GM19043 (cell line): Measurements from ENCODE around the gene TAX1BP1.
"Not testable (repeated sequence)": the region's sequence is repeated elsewhere in the genome, so short reads cannot be mapped to it uniquely, and the experiment has no call there.

ENCODE experiments used
- ATAC-seq: cut with Tn5 transposase; IDR thresholded peaks from one replicate; pipeline ENCODE4 v1.9.1; 2021; ENCODE audit warnings: low read depth; ENCODE audit not compliant: unreplicated experiment

Gene TAX1BP1

DNA sequence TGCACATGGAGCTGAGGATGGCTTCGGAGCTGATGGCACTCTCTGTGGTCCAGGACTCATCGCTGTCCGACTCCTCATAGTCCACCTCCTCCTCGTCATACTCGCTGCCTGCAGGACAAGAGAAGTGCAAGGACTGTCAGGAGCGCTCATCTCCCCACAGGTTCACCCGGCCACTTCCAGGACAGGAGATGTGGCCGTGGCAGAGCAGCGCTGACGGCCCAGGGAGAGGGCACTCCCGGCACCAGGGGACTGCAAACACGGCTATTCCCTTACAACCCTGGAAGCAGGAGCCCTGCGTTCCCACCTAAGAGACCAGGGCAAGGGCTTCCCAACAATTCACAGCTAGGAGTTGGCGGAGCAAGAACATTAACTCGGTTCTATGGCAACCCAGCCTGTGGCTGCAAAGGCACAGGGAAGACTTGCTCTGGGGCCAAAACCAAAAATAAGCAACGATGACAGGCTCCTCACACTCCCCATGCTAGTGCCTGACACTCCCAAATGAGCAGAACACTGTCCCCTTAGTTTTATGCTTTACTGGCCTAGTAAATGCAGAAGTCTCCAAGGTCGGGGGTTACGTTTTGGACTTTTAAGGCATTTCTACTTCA is 100.9 kb downstream of the TAX1BP1 start:
- no peak for ATAC-seq

GRCh38 chr7:27842094-27842692 is 102.2 kb downstream of the TAX1BP1 start:
- ATAC-seq = no peak

DNA sequence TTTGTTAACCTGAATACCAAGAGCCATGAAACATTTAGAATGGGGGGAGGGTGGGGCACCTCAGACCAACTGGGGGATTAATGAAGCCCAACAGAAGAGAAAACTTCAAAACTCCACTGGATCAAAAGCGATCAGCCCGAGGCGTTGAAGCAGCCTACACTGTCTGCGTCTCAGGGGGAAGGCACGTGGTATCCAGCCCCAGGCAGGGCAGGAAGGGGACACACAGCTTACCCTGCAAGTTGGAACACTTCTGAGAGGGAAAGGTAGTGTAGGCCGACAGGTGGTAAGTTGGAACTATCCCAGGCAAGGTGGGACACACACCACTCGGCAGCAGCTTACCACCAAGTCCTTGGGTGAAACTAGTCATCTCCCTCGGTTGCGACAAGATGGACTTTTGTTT is 102.9 kb downstream of the TAX1BP1 start:
- no peak for ATAC-seq

DNA sequence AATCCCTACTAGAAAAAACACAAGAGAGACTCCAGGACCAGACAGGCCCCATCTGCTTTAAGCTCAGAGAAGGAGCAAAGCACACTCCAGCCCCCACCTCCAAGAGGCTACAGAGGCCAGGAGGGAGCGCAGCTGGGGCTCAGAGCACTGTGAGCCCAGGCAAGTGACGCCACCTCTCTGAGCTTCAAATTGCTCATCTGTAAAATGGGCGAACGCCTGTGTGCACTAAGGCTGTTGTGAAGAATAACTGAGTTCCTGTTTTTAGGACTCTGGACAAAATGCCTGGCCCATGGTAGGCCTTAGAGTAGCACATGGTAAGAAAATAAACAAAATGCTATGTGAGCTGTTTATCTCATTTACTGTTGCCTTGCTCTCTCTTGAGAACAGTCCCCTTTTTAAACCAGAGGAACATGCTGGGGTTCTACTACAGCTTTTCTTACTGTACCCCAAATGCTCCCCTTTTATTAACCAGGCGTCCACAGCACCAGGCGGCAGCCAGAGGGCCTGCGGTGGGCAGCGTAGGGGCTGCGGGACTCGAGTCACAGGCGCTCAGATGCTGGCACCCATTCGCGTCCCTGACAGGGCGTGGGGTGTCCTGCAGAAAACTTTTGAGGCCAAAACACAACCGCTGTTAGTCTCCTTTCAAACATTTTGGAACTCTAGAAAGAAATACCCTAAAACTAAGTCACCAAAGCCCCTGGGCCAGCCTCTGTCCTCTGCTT is 103.8 kb downstream of the TAX1BP1 start:
- ATAC-seq = no peak

DNA sequence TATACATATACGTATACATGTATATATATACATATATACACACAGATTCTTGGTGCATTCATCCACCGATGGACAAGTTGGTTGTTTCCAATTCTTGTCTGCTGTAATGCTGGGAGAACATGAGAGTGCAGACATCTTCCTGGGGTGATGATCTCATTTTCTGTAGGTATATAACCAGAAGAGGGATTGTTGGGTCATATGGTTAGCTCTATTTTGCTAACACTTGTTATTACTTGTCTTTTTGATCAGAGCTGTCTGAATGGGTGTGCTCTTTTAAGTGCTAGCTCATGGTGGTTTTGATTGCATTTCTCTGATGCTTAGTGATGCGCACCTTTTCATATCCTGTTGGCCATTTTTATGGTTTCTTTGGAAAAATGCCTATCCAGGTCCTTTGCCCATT is 106.4 kb downstream of the TAX1BP1 start:
- ATAC-seq = no peak

GRCh38 chr7:27850531-27850930 is 110.6 kb downstream of the TAX1BP1 start:
- no peak for ATAC-seq

DNA sequence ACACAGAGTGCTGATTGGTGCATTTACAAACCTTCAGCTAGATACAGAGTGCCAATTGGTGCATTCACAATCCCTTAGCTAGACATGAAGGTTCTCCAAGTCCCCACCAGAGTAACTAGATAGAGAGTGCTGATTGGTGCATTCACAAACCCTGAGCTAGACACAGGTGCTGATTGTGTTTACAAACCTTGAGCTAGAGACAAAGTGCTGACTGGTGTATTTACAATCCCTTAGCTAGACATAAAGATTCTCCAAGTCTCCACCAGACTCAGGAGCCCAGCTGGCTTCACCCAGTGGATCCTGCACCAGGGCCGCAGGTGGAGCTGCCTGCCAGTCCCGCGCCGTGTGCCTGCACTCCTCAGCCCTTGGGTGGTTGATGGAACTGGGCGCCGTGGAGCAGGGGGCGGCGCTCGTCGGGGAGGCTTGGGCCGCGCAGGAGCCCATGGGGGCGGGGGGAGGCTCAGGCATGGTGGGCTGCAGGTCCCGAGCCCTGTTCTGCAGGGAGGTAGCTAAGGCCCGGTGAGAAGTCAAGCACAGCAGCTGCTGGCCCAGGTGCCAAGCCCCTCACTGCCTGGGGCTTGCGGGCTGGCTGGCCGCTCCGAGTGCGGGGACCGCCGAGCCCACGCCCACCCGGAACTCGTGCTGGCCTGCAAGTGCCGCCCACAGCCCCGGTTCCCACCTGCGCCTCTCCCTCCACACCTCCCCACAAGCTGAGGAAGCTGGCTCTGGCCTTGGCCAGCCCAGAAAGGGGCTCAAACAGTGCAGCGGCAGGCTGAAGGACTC is 116.9 kb downstream of the TAX1BP1 start:
- not testable (repeated sequence) for ATAC-seq

DNA sequence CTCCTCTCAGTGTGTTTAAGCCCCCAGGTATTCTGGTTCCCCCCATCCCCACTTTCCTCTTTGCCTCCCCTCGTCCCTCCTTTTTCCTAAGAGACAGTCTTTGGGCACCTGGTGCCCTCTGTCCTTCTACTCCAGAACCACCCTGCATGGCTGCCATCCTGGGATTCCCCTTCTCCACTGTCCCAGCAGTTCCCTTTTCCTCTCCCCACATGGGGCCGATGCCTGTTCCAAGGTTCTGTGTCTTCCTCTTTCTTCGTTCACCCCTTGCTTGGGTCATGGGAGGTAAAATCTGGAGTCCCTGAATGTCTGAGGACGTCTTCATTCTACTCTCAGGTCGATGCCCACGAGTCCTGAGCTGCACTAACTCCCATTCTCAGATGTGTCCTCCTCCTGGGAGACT is 120.8 kb downstream of the TAX1BP1 start:
- no peak for ATAC-seq

GRCh38 chr7:27861747-27862146 is 121.8 kb downstream of the TAX1BP1 start:
- no peak for ATAC-seq

DNA sequence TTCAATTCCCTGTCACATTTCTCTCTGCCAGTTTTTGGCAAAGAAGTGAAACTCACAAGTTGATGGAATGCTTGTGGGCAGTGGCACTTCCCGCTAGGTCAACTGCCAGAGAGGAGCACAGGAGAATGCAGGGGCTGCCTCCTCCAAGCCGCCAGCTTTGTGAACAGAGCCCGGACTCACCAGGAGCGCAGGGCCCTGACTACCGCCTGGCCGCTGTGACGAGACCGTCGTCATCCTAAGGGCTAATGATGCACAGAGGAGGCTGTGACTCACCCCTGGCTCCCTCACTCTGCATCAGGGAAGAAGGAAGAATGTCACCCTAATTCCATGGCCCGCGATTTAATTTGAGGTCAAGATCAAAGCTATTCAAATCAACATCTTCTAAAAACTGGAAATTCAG is 123.9 kb downstream of the TAX1BP1 start:
- ATAC-seq = no peak

DNA sequence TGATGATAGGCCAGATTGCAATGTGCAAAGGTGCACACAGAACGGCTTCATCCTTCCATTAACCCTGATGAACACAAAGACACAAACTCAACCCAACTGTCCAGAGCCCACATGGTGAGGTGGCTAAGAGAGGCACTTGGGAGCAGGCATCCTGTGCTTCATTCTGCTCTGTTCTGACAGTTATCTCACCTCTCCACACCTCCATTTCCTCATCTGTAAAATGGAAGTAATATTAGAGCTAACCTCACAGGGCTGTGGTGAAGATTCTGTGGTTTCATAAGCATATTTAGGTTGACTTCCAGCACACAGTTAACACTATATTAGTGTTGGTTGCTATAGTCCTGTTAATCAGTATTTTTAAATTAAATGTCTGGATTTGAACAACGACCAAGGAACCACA is 126.3 kb downstream of the TAX1BP1 start:
- no peak for ATAC-seq

DNA sequence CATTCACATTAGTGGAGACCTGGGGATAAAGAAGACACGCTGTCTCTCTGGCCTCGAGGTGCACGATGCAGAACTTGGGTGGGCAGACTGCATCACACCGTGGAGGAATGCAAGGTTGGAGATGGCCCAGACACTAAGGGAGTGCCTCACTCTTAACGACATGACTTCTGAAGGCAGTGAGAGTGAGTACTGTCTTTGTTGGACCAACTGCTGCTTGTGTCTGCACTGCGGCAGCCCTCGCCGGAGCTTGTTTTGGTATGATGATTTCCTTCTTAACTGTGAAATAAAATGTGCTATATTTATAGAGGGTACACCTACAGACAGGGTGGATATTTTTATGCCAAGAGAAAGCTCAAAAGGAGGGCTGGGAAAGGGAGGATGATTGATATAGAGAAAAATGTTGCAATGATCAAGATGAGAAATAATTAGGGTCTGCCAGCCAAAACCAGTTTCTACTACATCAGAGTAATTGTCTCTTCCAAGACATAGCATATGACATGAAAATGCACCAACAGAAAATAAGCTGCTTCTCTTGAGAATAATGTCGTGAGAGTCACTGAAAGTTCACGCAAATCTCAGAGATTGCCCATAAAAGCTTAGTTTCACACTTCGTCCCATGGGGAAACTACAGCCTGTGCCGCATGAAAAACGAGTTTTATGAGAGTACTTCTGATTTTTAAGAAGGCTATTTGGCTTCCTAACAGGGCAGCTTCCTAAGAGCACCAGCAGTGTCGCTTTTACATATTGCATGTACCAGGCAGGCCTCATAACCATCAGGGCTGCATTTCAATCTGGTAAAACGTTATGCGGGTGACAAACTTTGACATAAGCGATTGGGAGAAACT is 127.1 kb downstream of the TAX1BP1 start:
- no peak for ATAC-seq

GRCh38 chr7:27868131-27868550 is 128.2 kb downstream of the TAX1BP1 start:
- ATAC-seq = no peak

- no peak for ATAC-seq
These were observed 129.1 kb downstream of the TAX1BP1 start for GRCh38 chr7:27869056-27869455.

DNA sequence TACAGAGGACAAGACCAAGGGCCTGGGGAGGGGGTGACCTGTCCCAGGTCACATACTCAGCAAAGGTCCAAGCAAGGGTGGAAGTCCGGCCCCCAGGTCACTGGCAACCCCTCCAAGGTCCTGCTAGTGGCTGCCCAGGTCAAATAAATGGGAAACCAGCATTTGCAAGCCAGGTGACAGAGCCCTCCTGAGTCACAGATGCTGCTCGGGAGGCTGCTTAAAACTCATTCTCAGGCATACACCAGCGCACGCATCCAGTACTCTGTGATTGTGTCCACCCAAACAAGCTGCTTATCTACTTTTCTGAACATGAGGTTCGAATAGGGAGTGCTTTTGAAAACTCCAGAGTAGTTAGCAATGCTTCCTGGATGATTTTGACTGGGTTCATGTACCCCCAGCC is 130.6 kb downstream of the TAX1BP1 start:
- no peak for ATAC-seq

DNA sequence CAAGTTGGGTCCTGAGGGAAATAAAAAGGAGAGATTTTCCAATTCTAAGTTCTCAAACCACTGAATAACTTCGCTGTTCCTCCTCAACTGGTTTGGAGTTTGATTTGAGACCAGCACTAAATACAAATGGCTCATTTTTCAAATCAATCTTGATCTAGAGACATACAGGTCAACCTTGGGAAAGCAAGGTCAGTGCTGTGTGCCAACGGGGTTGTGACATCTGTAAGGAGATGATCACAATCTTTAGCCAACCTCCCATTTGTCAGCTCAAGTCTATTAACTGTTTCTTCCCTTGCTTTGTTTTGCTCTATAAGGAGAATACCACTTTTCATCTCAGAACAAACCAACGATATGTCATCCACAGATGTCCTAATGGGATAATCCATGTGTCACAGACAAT is 131.1 kb downstream of the TAX1BP1 start:
- ATAC-seq = no peak

DNA sequence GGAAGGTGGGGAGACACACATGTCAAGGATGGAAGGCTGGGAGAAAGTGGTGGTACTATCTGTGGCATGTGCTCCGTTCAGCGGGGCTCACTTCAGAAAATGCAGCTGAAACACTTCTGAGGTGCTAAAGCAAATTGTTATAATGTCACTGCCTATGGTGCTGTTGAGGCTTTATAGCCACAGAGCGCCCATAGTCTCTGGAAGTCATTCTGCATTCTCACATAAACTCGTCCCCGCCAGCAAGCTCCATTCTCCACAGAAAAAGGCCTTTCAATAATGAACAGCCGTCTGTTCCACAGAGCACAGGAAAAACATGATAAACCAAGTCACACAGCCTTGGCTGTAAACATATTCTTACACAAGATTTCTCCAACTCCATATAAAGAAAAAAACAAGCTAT is 131.9 kb downstream of the TAX1BP1 start:
- no peak for ATAC-seq

DNA sequence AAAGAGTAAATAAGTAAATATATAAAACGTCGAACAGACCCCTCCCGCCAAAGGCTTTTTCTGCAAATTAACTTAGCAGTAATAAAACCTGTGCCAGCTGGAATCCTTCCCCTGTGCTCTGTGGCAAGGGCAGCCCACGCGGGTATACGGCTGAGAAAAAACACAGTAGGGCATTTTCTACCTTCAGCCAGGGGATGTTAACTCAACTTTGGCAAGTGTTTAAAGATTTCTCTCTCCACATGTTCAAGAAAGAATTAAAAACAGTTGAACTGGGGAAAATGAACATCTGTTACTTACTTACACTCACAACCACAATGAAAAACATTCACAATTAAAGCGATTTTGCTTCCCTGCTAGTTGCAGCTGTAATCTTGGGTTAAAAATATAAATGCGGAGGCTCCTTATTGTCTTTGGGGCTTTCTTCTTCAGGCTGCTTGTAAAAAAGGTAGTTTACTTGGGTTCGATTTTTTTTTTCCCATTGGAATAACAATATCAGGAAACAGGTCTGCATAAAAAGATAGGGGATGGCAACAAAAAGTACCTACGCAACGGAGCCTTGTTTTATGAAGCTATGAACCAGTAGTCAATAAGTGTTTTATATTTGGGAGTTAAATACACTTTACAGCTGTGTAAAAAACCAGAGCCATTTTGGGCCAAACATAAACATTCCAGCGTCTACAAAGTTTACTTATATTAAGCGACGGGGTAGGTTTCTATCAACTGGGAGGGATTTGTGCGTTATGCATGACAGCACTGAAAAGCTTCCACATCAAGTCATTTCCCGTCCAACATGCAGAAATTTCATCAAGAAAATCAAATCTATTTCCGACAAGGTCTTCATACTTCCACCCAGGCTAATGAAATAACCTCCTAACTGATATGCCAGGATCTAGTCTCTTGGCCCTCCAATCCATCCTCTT is 132.7 kb downstream of the TAX1BP1 start:
- ATAC-seq = no peak
